Testis (tissue), 3 donors: ENCODE data around the gene POLR2E. TPM values are rescaled to one million over a fixed set of nuclear protein-coding genes. Genes with fewer than 3 reads are reported as not detected.

Experiments used
- DNase-seq: peaks from one replicate; pipeline ENCODE4 v3.0.0-alpha.2; 2019
- H3K27ac ChIP-seq, 2 donors: fragments of 200-600 bp; sonication (generic); one replicate each; pipeline ENCODE4 v1.5.1; 2019
- H3K27me3 ChIP-seq: fragments of 200-600 bp; sonication (generic); one replicate; pipeline ENCODE4 v1.5.1; 2019
- H3K36me3 ChIP-seq: fragments of 200-600 bp; sonication (generic); one replicate; pipeline ENCODE4 v1.5.1; 2017; ENCODE audit warnings: low read depth; ENCODE audit errors: missing control alignments
- H3K4me1 ChIP-seq: fragments of 200-600 bp; sonication (generic); one replicate; pipeline ENCODE4 v1.5.1; 2019
- H3K4me3 ChIP-seq, 2 donors: fragments of 200-600 bp; sonication (generic); one replicate each; pipeline ENCODE4 v1.5.1; 2017 to 2019
- H3K9me3 ChIP-seq: fragments of 200-600 bp; sonication (generic); one replicate; pipeline ENCODE4 v1.5.1; 2017
- POLR2A ChIP-seq: fragments of 450-650 bp; IDR thresholded peaks from one replicate; pipeline ENCODE4 v1.6.1; 2017; ENCODE audit warnings: antibody characterized with exemption, mild to moderate bottlenecking, moderate library complexity
- WGBS, 2 donors: methylation state at CpG; one replicate each; pipeline ENCODE4 v1.1.5; 2018; 5-methylcytosine and 5-hydroxymethylcytosine counted together
- intact Hi-C: fragments of 100-400 bp; cut with DNase I; formaldehyde crosslinking; loops from one replicate; pipeline ENCODE4 v1.15.1; 2023; ENCODE audit warnings: low total_unique reads
- polyA plus RNA-seq: library from polyadenylated mRNA; stranded (reverse); fragments of 350-450 nt; fragmentation: Illumina TruSeq; extraction: RNeasy Lipid Tissue Mini Kit (QIAGEN cat#74804); gene quantifications from one replicate; pipeline ENCODE4 v1.2.3, GENCODE V29; 2014; ENCODE audit warnings: low read depth, low replicate concordance; ENCODE audit not compliant: insufficient read depth
- total RNA-seq, 2 donors: library from RNA; depleted of rRNA; stranded (reverse); fragments of >200 nt; gene quantifications; one replicate each; pipeline ENCODE4 v1.2.3, GENCODE V29; 2016
- TF ChIP-seq, protein P1 (sequence below), 3 experiments: fragments of 450-650 bp in 2 of 3; fragments of 200-600 bp in 1 of 3; sonication (generic) in 1 of 3; IDR thresholded peaks; one replicate each; pipeline ENCODE4 v1.5.1; 2016 to 2019; ENCODE audit warnings: antibody characterized with exemption in 3 of 3, mild to moderate bottlenecking in 2 of 3, moderate library complexity in 1 of 3

Gene POLR2E
- total and polyA plus RNA-seq, 3 donors from 2014 or later, result 96.5 to 246 (median 143) TPM

GRCh38 chr19:1067341-1067957 lies 27.7 kb downstream of the POLR2E start:
- peaks cover 4% of the 10 kb centered on the region for H3K4me1 ChIP-seq
- H3K36me3 ChIP-seq, result no peaks in the 10 kb centered on the region
- H3K9me3 ChIP-seq, result no peaks in the 10 kb centered on the region
- peaks cover 4% of the 10 kb centered on the region for H3K27me3 ChIP-seq
- no peak for DNase-seq
- H3K4me3 ChIP-seq, result peak overlapping the region; percentile 29 to 46
- no peak overlapping the region for H3K27ac ChIP-seq
- intact Hi-C loops, result no loop called here
- 4 to 18% methylated on average over 6 to 38 of the region's 38 CpGs for WGBS, 2 donors
- TF ChIP-seq POLR2A, result no peak

DNA sequence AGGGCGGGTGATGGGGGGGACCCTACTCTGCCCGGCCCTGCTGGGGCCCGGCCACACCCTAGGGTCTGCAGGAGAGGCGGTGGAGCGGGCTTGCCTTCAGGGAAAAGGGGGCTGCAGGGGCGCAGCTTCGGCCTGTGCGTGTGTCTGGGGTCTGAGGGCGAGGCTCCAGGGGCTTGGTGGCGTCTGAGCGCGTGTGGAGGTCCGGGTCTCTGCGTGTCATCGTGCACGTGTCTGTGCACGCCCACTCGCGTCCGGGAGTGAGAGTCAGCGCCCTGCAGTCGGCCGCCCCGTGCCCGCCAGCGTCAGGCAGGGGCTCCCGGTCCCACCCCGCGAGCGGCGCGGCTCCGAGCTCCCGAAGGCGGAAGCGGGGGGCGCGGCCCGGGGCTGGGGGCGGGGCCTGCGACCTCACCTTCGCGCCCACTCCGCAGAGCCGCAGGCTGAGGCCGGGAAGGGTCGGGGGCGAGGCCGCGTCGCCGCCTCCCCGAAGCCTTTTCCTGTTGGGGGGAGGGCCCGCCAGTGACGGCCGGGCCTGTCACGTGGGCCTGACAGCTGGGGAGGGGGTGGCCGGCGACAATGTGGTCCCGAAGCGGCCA lies 28.3 kb downstream of the POLR2E start, which contains the start of gene ARHGAP45:
Gene ARHGAP45, plus strand, starts transcription at position 420 of the 593 bp plus-strand sequence. CDS start 239 bp downstream, outside the sequence.
- Histone ChIP-seq H3K4me3 (peak within 1 kb of the TSS; percentile 29 to 46), H3K36me3 (no peaks in the 10 kb centered on the region), H3K9me3 (no peaks in the 10 kb centered on the region), H3K27me3 (peaks cover 4% of the 10 kb centered on the region), H3K27ac (no peak within 1 kb of the TSS), H3K4me1 (peaks cover 4% of the 10 kb centered on the region)
- TF ChIP-seq POLR2A, result no peak
- TF ChIP-seq, protein P1, sequence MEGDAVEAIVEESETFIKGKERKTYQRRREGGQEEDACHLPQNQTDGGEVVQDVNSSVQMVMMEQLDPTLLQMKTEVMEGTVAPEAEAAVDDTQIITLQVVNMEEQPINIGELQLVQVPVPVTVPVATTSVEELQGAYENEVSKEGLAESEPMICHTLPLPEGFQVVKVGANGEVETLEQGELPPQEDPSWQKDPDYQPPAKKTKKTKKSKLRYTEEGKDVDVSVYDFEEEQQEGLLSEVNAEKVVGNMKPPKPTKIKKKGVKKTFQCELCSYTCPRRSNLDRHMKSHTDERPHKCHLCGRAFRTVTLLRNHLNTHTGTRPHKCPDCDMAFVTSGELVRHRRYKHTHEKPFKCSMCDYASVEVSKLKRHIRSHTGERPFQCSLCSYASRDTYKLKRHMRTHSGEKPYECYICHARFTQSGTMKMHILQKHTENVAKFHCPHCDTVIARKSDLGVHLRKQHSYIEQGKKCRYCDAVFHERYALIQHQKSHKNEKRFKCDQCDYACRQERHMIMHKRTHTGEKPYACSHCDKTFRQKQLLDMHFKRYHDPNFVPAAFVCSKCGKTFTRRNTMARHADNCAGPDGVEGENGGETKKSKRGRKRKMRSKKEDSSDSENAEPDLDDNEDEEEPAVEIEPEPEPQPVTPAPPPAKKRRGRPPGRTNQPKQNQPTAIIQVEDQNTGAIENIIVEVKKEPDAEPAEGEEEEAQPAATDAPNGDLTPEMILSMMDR (IDR thresholded peaks at IDR 0.05), result no peak
- intact Hi-C loops, result no loop called here
- WGBS, 2 donors, result 2 to 7% methylated on average over 8 to 43 of the region's 61 CpGs
- no peak for DNase-seq

DNA sequence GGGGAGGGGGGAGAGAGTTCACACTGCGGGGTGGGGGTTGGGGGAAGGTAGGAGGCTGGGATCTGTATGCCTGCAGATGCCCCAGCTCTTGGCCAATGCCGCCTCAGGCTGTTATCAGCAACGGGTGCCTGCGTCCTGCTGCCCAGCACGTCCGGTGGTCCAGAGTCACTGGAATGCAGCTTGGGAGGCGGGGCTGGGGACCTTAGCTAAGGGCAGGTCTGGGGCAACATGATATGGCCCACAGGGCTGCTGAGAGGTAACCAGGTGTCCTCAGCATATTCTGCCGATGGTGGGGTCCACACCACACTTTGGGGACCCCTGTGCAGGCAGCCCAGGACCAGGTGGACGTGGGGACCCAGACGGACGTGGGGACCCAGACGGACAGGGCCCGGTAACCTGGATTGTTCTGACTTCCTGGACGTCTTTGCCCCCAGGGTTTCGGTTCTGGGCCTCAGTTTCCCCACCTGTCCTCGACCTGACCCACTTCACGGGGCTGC lies 28.9 kb downstream of the POLR2E start:
- TF ChIP-seq, protein P1 (IDR thresholded peaks at IDR 0.05), result no peak
- TF ChIP-seq POLR2A, result no peak
- WGBS, 2 donors, result 39 to 47% methylated on average over 16 to 17 of the region's 17 CpGs
- Histone ChIP-seq H3K4me3 (peak overlapping the region in 1 of 2 donors; percentile 46), H3K9me3 (no peaks in the 10 kb centered on the region), H3K36me3 (no peaks in the 10 kb centered on the region), H3K4me1 (peaks cover 4% of the 10 kb centered on the region), H3K27ac (no peak overlapping the region), H3K27me3 (peaks cover 4% of the 10 kb centered on the region)
- no peak for DNase-seq
- intact Hi-C loops, result no loop called here

- no peak overlapping the region for H3K27ac ChIP-seq
- no peak overlapping the region for H3K4me3 ChIP-seq
- peaks cover 4% of the 10 kb centered on the region for H3K4me1 ChIP-seq
- H3K9me3 ChIP-seq, result no peaks in the 10 kb centered on the region
- 67% methylated on average over 17 of the region's 17 CpGs; no CpG with 5 or more reads in 1 of the 2 donors for WGBS, 2 donors
- no peak for DNase-seq
- H3K27me3 ChIP-seq, result peaks cover 2% of the 10 kb centered on the region
- TF ChIP-seq POLR2A, result no peak
- TF ChIP-seq, protein P1 (IDR thresholded peaks at IDR 0.05), result no peak
- intact Hi-C loops, result no loop called here
- no peaks in the 10 kb centered on the region for H3K36me3 ChIP-seq
Observed at GRCh38 chr19:1065606-1066109, 29.5 kb downstream of the POLR2E start.
